GM12878 (cell line): ENCODE measurements around the gene SCN4A. TPM values are rescaled to one million over a fixed set of nuclear protein-coding genes. Genes with fewer than 3 reads are reported as not detected.

ENCODE experiments used
- ATF7 ChIP-seq: fragments of 450-650 bp; IDR thresholded peaks from 2 replicates; pipeline ENCODE4 v1.6.1; 2016; ENCODE audit warnings: low read depth, mild to moderate bottlenecking
- CHD2 ChIP-seq: IDR thresholded peaks from 2 replicates; pipeline ENCODE4 v1.6.1; 2011; ENCODE audit warnings: low read depth, low read length, improper control_type of control experiment, borderline replicate concordance
- GATAD2B ChIP-seq: fragments of 450-650 bp; conservative IDR thresholded peaks from 2 replicates; pipeline ENCODE4 v1.6.1; 2017; ENCODE audit warnings: low read depth, mild to moderate bottlenecking, moderate library complexity
- JUNB ChIP-seq: IDR thresholded peaks from 2 replicates; pipeline ENCODE4 v1.6.1; 2016; ENCODE audit warnings: antibody characterized with exemption, mild to moderate bottlenecking
- MXI1 ChIP-seq: fragments of 150-350 bp; IDR thresholded peaks from 2 replicates; pipeline ENCODE4 v1.6.1; 2011; ENCODE audit warnings: low read depth, mild to moderate bottlenecking, inconsistent platforms, low read length, improper control_type of control experiment
- MYC ChIP-seq: IDR thresholded peaks from 2 replicates; pipeline ENCODE4 v1.6.1; 2011; ENCODE audit warnings: mild to moderate bottlenecking, low read length, moderate library complexity, inconsistent platforms; ENCODE audit not compliant: insufficient read depth, insufficient replicate concordance, insufficient read length, severe bottlenecking
- NR2F1 ChIP-seq: fragments of 450-650 bp; conservative IDR thresholded peaks from 2 replicates; pipeline ENCODE4 v1.6.1; 2017; ENCODE audit warnings: mild to moderate bottlenecking
- PAX5 ChIP-seq: IDR thresholded peaks from 2 replicates; pipeline ENCODE4 v1.6.1; 2011; ENCODE audit warnings: low read depth, low read length, borderline replicate concordance
- POU2F2 ChIP-seq: IDR thresholded peaks from 3 replicates; pipeline ENCODE4 v1.6.1; 2011; ENCODE audit warnings: low read depth, mild to moderate bottlenecking, low read length, borderline replicate concordance
- SIN3A ChIP-seq: IDR thresholded peaks from 2 replicates; pipeline ENCODE4 v1.6.1; 2012; ENCODE audit warnings: low read depth, low read length, improper control_type of control experiment
- SMAD1 ChIP-seq: fragments of 450-650 bp; IDR thresholded peaks from 2 replicates; pipeline ENCODE4 v1.6.1; 2018; ENCODE audit warnings: mild to moderate bottlenecking, low read depth; ENCODE audit not compliant: partially characterized antibody
- SPI1 ChIP-seq: IDR thresholded peaks from 2 replicates; pipeline ENCODE4 v1.6.1; 2011; ENCODE audit warnings: low read depth, mild to moderate bottlenecking, low read length, moderate library complexity, borderline replicate concordance; ENCODE audit not compliant: insufficient read depth
- TCF12 ChIP-seq: IDR thresholded peaks from 2 replicates; pipeline ENCODE4 v1.6.1; 2011; ENCODE audit warnings: low read depth, mild to moderate bottlenecking, low read length
- ZNF217 ChIP-seq: fragments of 450-650 bp; IDR thresholded peaks from 2 replicates; pipeline ENCODE4 v1.6.1; 2017; ENCODE audit warnings: antibody characterized with exemption, mild to moderate bottlenecking
- ZNF274 ChIP-seq: IDR thresholded peaks from one replicate; pipeline ENCODE4 v1.8.0; 2011; ENCODE audit not compliant: insufficient read length, insufficient read depth
- ZZZ3 ChIP-seq: IDR thresholded peaks from 2 replicates; pipeline ENCODE4 v1.6.1; 2011; ENCODE audit warnings: low read depth; ENCODE audit not compliant: control insufficient read depth, insufficient read length
- polyA plus RNA-seq, 11 experiments: library from polyadenylated mRNA; depleted of rRNA in 4 of 11; unstranded in 6 of 11; stranded (reverse) in 5 of 11; fragments of >200 nt; fragmentation: Nextera tagmentation in 4 of 11; fragmentation: Illumina TruSeq in 1 of 11; extraction: Ambion mirVana in 4 of 11; extraction: Trizol in 1 of 11; gene quantifications; 1 replicate in 1 of 11; 2 replicates in 10 of 11; pipeline versions ENCODE4 v1.2.1 to v1.2.3, GENCODE V29; 2011 to 2016; ENCODE audit warnings: inconsistent platforms in 2 of 11, missing spikeins in 2 of 11, low read depth in 1 of 11
- total RNA-seq, 4 experiments: library from RNA; depleted of rRNA in 3 of 4; stranded (reverse); fragments of >200 nt in 3 of 4; fragmentation: Illumina TruSeq in 1 of 4; extraction: Trizol in 1 of 4; gene quantifications; 2 replicates each; pipeline versions ENCODE4 v1.2.1 to v1.2.3, GENCODE V29; 2013 to 2021
- TF ChIP-seq, protein P1 (sequence below): fragments of 450-650 bp; IDR thresholded peaks from 2 replicates; pipeline ENCODE4 v1.6.1; 2014; ENCODE audit warnings: mild to moderate bottlenecking
- TF ChIP-seq, protein P2 (sequence below): IDR thresholded peaks from 2 replicates; pipeline ENCODE4 v1.6.1; 2011; ENCODE audit warnings: mild to moderate bottlenecking, low read depth, low read length, moderate library complexity; ENCODE audit not compliant: insufficient replicate concordance
- TF ChIP-seq, protein P3 (sequence below): fragments of 450-650 bp; IDR thresholded peaks from 2 replicates; pipeline ENCODE4 v1.6.1; 2017; ENCODE audit warnings: mild to moderate bottlenecking, moderate library complexity
- TF ChIP-seq, protein P4 (sequence below): IDR thresholded peaks from 2 replicates; pipeline ENCODE4 v1.6.1; 2011; ENCODE audit warnings: borderline replicate concordance, low read depth, mild to moderate bottlenecking, moderate library complexity, mixed read lengths, low read length; ENCODE audit not compliant: insufficient read depth; ENCODE audit errors: extremely low read length
- TF ChIP-seq, protein P5 (sequence below): fragments of 450-650 bp; IDR thresholded peaks from 2 replicates; pipeline ENCODE4 v1.6.1; 2017; ENCODE audit warnings: mild to moderate bottlenecking, low read depth, inconsistent platforms; ENCODE audit not compliant: poor library complexity, severe bottlenecking

SCN4A gene
- total and polyA plus RNA-seq, 10 of the 15 experiments (the other 5 are each of a cell fraction or from before 2014, with no cell fraction given), result under 0.01 to 0.15 (median 0.07) TPM; not detected in 4

DNA sequence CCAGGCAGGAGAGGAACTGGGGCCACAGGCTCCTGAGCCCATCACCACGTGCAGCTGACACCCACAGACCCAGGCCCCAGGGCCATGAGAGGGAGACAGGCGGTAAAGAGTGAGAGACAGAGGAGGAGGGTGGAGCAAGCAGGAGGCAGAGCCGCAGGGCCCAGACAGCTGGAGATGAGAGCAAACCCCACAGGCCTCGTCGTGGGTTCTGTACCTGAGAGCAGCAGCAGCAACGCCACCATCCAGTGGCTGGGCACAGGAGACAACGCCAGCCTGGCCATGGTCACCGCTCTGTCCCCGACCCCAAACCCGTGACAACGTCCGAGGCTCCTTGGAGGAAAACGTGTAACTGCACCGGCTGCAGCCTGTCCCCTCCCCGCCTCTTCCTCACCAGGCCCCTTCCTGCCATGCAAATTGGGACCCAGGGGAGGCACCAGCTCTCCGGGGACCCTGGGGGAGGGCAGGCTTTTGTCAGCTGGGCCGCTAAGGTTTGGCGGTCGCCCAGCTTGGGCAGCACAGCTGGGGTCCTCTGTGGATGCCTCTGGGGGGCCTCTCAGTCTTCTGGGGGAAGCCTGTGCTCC is 40.6 kb downstream of the SCN4A start, which contains the start of gene CD79B (continued):
- TF ChIP-seq, protein P1, sequence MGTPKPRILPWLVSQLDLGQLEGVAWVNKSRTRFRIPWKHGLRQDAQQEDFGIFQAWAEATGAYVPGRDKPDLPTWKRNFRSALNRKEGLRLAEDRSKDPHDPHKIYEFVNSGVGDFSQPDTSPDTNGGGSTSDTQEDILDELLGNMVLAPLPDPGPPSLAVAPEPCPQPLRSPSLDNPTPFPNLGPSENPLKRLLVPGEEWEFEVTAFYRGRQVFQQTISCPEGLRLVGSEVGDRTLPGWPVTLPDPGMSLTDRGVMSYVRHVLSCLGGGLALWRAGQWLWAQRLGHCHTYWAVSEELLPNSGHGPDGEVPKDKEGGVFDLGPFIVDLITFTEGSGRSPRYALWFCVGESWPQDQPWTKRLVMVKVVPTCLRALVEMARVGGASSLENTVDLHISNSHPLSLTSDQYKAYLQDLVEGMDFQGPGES, result no peak
- TF ChIP-seq SPI1 (peak; percentile 51; the same call in 1 of the 2 replicates), SMAD1 (peak; percentile 46), NR2F1 (peak; percentile 60; the same call in 1 of the 2 replicates), PAX5 (peak; percentile 71; the same call in 1 of the 2 replicates), GATAD2B (peak; percentile 98), SIN3A (peak; percentile 76), MXI1 (peak; percentile 83), ZNF217 (no peak), ZNF274 (no peak), JUNB (no peak), TCF12 (peak; percentile 91), CHD2 (peak; percentile 81), ATF7 (peak; percentile 69; the same call in 1 of the 2 replicates), ZZZ3 (no peak), POU2F2 (peak; percentile 100), MYC (peak; percentile 52)
- TF ChIP-seq, protein P2, sequence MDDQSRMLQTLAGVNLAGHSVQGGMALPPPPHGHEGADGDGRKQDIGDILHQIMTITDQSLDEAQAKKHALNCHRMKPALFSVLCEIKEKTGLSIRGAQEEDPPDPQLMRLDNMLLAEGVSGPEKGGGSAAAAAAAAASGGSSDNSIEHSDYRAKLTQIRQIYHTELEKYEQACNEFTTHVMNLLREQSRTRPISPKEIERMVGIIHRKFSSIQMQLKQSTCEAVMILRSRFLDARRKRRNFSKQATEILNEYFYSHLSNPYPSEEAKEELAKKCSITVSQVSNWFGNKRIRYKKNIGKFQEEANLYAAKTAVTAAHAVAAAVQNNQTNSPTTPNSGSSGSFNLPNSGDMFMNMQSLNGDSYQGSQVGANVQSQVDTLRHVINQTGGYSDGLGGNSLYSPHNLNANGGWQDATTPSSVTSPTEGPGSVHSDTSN, result peak; percentile 15
- TF ChIP-seq, protein P3, sequence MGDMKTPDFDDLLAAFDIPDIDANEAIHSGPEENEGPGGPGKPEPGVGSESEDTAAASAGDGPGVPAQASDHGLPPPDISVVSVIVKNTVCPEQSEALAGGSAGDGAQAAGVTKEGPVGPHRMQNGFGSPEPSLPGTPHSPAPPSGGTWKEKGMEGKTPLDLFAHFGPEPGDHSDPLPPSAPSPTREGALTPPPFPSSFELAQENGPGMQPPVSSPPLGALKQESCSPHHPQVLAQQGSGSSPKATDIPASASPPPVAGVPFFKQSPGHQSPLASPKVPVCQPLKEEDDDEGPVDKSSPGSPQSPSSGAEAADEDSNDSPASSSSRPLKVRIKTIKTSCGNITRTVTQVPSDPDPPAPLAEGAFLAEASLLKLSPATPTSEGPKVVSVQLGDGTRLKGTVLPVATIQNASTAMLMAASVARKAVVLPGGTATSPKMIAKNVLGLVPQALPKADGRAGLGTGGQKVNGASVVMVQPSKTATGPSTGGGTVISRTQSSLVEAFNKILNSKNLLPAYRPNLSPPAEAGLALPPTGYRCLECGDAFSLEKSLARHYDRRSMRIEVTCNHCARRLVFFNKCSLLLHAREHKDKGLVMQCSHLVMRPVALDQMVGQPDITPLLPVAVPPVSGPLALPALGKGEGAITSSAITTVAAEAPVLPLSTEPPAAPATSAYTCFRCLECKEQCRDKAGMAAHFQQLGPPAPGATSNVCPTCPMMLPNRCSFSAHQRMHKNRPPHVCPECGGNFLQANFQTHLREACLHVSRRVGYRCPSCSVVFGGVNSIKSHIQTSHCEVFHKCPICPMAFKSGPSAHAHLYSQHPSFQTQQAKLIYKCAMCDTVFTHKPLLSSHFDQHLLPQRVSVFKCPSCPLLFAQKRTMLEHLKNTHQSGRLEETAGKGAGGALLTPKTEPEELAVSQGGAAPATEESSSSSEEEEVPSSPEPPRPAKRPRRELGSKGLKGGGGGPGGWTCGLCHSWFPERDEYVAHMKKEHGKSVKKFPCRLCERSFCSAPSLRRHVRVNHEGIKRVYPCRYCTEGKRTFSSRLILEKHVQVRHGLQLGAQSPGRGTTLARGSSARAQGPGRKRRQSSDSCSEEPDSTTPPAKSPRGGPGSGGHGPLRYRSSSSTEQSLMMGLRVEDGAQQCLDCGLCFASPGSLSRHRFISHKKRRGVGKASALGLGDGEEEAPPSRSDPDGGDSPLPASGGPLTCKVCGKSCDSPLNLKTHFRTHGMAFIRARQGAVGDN, result peak; percentile 46; the same call in 1 of the 2 replicates
- TF ChIP-seq, protein P4, sequence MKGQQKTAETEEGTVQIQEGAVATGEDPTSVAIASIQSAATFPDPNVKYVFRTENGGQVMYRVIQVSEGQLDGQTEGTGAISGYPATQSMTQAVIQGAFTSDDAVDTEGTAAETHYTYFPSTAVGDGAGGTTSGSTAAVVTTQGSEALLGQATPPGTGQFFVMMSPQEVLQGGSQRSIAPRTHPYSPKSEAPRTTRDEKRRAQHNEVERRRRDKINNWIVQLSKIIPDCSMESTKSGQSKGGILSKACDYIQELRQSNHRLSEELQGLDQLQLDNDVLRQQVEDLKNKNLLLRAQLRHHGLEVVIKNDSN, result no peak
- TF ChIP-seq, protein P5, sequence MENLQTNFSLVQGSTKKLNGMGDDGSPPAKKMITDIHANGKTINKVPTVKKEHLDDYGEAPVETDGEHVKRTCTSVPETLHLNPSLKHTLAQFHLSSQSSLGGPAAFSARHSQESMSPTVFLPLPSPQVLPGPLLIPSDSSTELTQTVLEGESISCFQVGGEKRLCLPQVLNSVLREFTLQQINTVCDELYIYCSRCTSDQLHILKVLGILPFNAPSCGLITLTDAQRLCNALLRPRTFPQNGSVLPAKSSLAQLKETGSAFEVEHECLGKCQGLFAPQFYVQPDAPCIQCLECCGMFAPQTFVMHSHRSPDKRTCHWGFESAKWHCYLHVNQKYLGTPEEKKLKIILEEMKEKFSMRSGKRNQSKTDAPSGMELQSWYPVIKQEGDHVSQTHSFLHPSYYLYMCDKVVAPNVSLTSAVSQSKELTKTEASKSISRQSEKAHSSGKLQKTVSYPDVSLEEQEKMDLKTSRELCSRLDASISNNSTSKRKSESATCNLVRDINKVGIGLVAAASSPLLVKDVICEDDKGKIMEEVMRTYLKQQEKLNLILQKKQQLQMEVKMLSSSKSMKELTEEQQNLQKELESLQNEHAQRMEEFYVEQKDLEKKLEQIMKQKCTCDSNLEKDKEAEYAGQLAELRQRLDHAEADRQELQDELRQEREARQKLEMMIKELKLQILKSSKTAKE, result peak; percentile 40
